Thyroid gland (tissue), 4 donors: Measurements from ENCODE around the gene NR4A1.

Source experiments
- POLR2A ChIP-seq, 2 donors: fragments of 450-650 bp; IDR thresholded peaks; one replicate each; pipeline ENCODE4 v1.6.1; 2017; ENCODE audit warnings: antibody characterized with exemption in 2 of 2, mild to moderate bottlenecking in 2 of 2, moderate library complexity in 1 of 2
- TF ChIP-seq, protein P1 (sequence below), 6 experiments: fragments of 200-600 bp in 3 of 6; fragments of 450-650 bp in 3 of 6; sonication (generic) in 3 of 6; IDR thresholded peaks; one replicate each; pipeline ENCODE4 v1.5.1; 2016 to 2019; ENCODE audit warnings: antibody characterized with exemption in 6 of 6, mild to moderate bottlenecking in 2 of 6, inconsistent platforms in 1 of 6, moderate library complexity in 1 of 6

DNA sequence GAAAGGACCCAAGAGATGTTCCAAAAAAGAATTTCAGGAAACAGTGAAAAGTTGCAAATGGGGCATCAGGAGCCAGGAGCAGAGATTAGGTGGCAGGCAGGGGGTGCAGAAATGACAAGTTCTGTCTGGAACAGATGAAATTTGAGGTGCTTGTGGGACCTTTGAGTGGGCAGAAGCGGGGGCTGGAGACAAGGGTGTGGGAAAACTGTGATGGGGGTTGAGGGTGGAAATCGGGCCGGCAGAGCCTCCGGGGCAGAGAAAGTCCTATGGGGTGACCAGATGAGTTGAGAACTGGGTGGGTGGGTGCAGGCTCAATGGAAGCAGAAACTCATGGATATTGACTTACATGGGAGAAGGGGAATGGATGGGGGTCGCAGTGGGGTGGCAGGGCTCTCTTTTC, 1.6 kb upstream of the NR4A1 start:
- TF ChIP-seq, protein P1, sequence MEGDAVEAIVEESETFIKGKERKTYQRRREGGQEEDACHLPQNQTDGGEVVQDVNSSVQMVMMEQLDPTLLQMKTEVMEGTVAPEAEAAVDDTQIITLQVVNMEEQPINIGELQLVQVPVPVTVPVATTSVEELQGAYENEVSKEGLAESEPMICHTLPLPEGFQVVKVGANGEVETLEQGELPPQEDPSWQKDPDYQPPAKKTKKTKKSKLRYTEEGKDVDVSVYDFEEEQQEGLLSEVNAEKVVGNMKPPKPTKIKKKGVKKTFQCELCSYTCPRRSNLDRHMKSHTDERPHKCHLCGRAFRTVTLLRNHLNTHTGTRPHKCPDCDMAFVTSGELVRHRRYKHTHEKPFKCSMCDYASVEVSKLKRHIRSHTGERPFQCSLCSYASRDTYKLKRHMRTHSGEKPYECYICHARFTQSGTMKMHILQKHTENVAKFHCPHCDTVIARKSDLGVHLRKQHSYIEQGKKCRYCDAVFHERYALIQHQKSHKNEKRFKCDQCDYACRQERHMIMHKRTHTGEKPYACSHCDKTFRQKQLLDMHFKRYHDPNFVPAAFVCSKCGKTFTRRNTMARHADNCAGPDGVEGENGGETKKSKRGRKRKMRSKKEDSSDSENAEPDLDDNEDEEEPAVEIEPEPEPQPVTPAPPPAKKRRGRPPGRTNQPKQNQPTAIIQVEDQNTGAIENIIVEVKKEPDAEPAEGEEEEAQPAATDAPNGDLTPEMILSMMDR (IDR thresholded peaks at IDR 0.05): no peak
- no peak for TF ChIP-seq POLR2A (IDR thresholded peaks at IDR 0.05)
